GM18909 (cell line): ENCODE results near the gene SERP1.

Source experiments
- ATAC-seq: cut with Tn5 transposase; IDR thresholded peaks from one replicate; pipeline ENCODE4 v1.9.1; 2021; ENCODE audit warnings: mild to moderate bottlenecking; ENCODE audit not compliant: unreplicated experiment, poor library complexity

The SERP1 gene

GRCh38 chr3:150494411-150494977, 51.8 kb downstream of the SERP1 start:
- ATAC-seq = no peak
